ENCODE measurements around the gene EXOC3L2.
"Not testable (repeated sequence)": the region's sequence is repeated elsewhere in the genome, so short reads cannot be mapped to it uniquely, and the experiment has no call there.

Gene EXOC3L2

GRCh38 chr19:45255611-45256157, 10.5 kb upstream of the EXOC3L2 start:
- DNase-seq, result no peak

GRCh38 chr19:45254044-45254531, 8.9 kb upstream of the EXOC3L2 start:
- no peak for DNase-seq

GRCh38 chr19:45253396-45254027, 8.3 kb upstream of the EXOC3L2 start:
- DNase-seq, result no peak

- no peak for DNase-seq
Measured at GRCh38 chr19:45251452-45252354, 6.5 kb upstream of the EXOC3L2 start.

GRCh38 chr19:45250832-45251451, 5.7 kb upstream of the EXOC3L2 start, which contains the start of gene MARK4:
TSS of gene MARK4 (plus strand) at chr19:45251271. CDS start at chr19:45251589, 318 bp downstream.
- DNase-seq, result peak; percentile 52

GRCh38 chr19:45250216-45250831, 5.1 kb upstream of the EXOC3L2 start:
- DNase-seq, result no peak

GRCh38 chr19:45249261-45250033, 4.2 kb upstream of the EXOC3L2 start:
- DNase-seq, result no peak

GRCh38 chr19:45247136-45247535, 1.9 kb upstream of the EXOC3L2 start:
- no peak for DNase-seq

- no peak for DNase-seq
Measured at GRCh38 chr19:45245826-45246225, 619 bp upstream of the EXOC3L2 start.

- DNase-seq, result no peak
Measured at GRCh38 chr19:45244133-45244794, 943 bp downstream of the EXOC3L2 start.

- no peak for DNase-seq
Measured at GRCh38 chr19:45243144-45243732, 2.0 kb downstream of the EXOC3L2 start.

GRCh38 chr19:45238556-45238955, 6.7 kb downstream of the EXOC3L2 start:
- DNase-seq, result no peak

- DNase-seq, result no peak
Measured at GRCh38 chr19:45235485-45235884, 9.7 kb downstream of the EXOC3L2 start.

GRCh38 chr19:45234089-45234869, 10.9 kb downstream of the EXOC3L2 start:
- no peak for DNase-seq

- no peak for DNase-seq
Measured at GRCh38 chr19:45231891-45232290, 13.3 kb downstream of the EXOC3L2 start.

GRCh38 chr19:45229056-45229455, 16.2 kb downstream of the EXOC3L2 start:
- not testable (repeated sequence) for DNase-seq

GRCh38 chr19:45224645-45225044, 20.6 kb downstream of the EXOC3L2 start:
- DNase-seq, result no peak

- no peak for DNase-seq
Measured at GRCh38 chr19:45223879-45224278, 21.3 kb downstream of the EXOC3L2 start.

GRCh38 chr19:45222724-45223123, 22.5 kb downstream of the EXOC3L2 start:
- DNase-seq, result no peak
